Neural progenitor cell (in vitro differentiated cells): ENCODE measurements around the gene GPR31.

Experiments used
- EZH2 ChIP-seq: fragments of 200-600 bp; sonication (generic); IDR thresholded peaks from 2 replicates; pipeline ENCODE4 v1.6.1; 2017; ENCODE audit warnings: antibody characterized with exemption, mild to moderate bottlenecking, moderate library complexity
- EZH2phosphoT487 ChIP-seq: fragments of 200-600 bp; sonication (generic); IDR thresholded peaks from 2 replicates; pipeline ENCODE4 v1.6.1; 2017; ENCODE audit warnings: antibody characterized with exemption
- TF ChIP-seq, protein P1 (sequence below): fragments of 200-600 bp; sonication (generic); IDR thresholded peaks from 2 replicates; pipeline ENCODE4 v1.5.1; 2017; ENCODE audit warnings: antibody characterized with exemption, mild to moderate bottlenecking

DNA sequence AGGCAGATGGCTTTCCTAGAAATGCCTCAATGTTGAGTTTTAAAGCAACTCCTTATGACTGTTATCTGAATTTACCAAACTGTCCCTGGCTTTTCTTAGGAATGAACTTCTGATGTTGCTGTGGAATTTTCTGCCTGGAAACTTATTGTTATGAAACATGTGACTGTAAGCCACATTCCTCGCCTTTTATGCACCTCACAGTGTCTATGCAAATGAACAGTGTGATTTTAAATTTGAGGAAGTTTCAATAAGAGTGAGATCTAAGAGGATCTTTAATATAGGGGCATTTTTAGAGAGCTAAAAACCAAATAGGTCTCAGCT lies 37.2 kb downstream of the GPR31 start:
- TF ChIP-seq, protein P1, sequence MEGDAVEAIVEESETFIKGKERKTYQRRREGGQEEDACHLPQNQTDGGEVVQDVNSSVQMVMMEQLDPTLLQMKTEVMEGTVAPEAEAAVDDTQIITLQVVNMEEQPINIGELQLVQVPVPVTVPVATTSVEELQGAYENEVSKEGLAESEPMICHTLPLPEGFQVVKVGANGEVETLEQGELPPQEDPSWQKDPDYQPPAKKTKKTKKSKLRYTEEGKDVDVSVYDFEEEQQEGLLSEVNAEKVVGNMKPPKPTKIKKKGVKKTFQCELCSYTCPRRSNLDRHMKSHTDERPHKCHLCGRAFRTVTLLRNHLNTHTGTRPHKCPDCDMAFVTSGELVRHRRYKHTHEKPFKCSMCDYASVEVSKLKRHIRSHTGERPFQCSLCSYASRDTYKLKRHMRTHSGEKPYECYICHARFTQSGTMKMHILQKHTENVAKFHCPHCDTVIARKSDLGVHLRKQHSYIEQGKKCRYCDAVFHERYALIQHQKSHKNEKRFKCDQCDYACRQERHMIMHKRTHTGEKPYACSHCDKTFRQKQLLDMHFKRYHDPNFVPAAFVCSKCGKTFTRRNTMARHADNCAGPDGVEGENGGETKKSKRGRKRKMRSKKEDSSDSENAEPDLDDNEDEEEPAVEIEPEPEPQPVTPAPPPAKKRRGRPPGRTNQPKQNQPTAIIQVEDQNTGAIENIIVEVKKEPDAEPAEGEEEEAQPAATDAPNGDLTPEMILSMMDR: no peak
- TF ChIP-seq EZH2phosphoT487: no peak
- no peak for TF ChIP-seq EZH2
